GM12891 (cell line): Measurements from ENCODE around the gene GPR171.

Experiments used
- POLR2A ChIP-seq: IDR thresholded peaks from 2 replicates; pipeline ENCODE4 v1.6.1; 2011; ENCODE audit warnings: low read depth, low read length, control low read depth
- POLR2AphosphoS5 ChIP-seq: IDR thresholded peaks from 2 replicates; pipeline ENCODE4 v1.6.1; 2011; ENCODE audit warnings: low read depth, low read length, control low read depth
- TAF1 ChIP-seq: IDR thresholded peaks from 2 replicates; pipeline ENCODE4 v1.6.1; 2011; ENCODE audit warnings: low read depth, low read length, control low read depth

DNA sequence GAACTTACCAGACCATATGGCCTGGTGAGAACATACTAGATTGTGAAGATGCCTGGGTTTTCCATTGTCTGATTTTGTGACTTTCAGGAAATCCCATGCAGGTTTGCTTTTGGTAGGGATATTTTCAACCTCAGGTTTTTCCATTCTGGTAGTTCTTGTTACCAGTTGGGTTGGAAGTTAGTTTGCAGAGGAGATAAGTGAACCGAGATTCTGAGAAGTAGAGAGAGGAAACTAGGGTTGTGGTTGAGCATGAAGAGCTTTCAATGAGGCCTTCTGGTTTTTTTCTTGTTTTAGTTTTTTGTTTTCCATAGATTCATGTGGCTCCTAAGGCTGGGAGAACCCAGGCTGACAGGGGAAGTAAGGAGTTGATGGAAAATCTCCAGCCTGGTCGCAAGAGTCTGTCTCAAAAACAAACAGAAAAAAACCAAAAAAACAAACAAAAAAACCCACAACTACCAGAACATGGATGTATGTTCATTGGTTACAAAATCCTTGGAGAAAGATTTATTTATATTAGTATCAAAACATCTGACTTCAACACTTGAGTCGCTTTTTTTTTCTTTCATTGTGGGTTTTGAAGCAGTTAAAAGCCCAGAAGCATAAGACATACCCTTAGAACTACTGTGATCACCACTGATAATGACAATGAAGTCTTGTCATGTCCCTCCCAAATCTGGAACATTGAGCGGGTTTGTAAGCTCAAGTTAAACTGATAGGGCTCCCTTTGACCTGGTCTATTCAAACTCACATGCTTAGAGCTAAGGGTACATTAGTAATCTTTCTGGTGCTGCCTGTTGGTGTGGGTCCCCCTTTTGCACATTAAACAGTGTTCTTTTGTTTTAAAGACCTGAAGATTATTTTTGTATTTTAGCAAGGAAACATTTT is 3.2 kb downstream of the GPR171 start:
- TF ChIP-seq POLR2A: no peak
- no peak for TF ChIP-seq POLR2AphosphoS5
- TF ChIP-seq TAF1: no peak
